ENCODE results near the gene PPP4R1.
"Not testable (repeated sequence)": the region's sequence is repeated elsewhere in the genome, so short reads cannot be mapped to it uniquely, and the experiment has no call there.

PPP4R1 gene

DNA sequence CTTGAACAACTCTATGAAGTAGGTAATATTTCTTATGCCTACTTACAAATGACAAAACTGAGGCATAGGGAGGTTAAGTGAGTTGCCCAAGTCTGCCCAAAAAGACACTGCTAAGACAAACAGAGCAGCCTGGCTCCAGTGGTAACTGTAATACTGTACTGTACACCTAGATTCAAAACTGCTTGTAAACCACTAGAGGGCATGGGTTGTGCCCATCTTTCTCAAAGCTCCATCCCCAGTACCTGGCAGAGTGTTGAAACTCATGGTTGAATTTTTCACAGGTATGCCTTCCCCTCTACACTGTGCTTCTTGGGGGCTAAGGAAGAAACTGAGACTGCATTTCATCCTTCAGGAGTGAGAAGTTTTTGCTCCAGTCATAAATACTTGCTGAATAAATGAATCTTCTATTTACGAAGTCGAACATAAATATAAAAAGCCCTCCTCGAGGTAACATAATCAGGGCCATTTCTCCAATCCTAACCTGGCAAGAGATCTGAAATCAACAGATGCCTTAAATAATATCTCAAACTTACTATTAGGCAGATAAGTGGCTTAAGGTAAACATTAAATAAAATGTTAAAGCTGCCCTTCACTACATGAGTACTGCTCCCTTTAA, 2.0 kb downstream of the PPP4R1 start:
- ChIA-PET POLR2A (no interaction called here), CTCF (interaction anchor here (0.8 to 1.3 kb wide), 3 partner anchors 12 to 13 kb away, joined by 3 read pairs; no protein-coding TSS in a partner anchor)
- no peak for TF ChIP-seq FOXA1 (IDR thresholded peaks at IDR 0.05)
- TF ChIP-seq BHLHE40 (IDR thresholded peaks at IDR 0.05; ENCODE audit: borderline replicate concordance): no peak
- TF ChIP-seq HDGF (IDR thresholded peaks at IDR 0.05; ENCODE audit: borderline replicate concordance): no peak
- TF ChIP-seq, protein P1, sequence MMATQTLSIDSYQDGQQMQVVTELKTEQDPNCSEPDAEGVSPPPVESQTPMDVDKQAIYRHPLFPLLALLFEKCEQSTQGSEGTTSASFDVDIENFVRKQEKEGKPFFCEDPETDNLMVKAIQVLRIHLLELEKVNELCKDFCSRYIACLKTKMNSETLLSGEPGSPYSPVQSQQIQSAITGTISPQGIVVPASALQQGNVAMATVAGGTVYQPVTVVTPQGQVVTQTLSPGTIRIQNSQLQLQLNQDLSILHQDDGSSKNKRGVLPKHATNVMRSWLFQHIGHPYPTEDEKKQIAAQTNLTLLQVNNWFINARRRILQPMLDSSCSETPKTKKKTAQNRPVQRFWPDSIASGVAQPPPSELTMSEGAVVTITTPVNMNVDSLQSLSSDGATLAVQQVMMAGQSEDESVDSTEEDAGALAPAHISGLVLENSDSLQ (IDR thresholded peaks at IDR 0.05): no peak
- TF ChIP-seq TARDBP (IDR thresholded peaks at IDR 0.05): no peak
- no peak for TF ChIP-seq FOXM1 (IDR thresholded peaks at IDR 0.05; ENCODE audit: borderline replicate concordance)
- TF ChIP-seq CTBP1 (IDR thresholded peaks at IDR 0.05; ENCODE audit: borderline replicate concordance): no peak
- TF ChIP-seq FOXK2 (IDR thresholded peaks at IDR 0.05): no peak
- no peak for TF ChIP-seq LEF1 (IDR thresholded peaks at IDR 0.05; ENCODE audit: borderline replicate concordance)
- no peak for TF ChIP-seq ZNF384 (IDR thresholded peaks at IDR 0.05)
- DNase-seq (ENCODE audit: extremely low spot score): peak; percentile 27

DNA sequence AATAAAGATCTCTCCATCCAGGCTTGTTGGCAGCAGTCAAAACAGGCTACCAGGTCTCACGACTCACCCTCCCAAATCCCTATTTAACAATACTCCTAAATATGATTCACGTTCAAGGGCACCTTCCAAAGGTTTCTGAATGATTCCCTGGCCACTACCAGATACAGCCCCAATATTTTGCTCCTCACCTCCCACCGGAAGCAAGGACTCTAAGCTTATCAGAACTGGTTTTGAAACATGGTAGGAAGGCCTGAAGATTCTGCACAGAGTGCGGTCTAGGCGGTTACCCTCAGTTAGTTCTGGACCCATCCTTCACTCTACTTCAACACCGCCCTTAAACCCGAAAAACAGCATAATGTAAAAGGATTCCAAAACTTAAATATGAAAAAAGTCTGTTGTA, 5.2 kb downstream of the PPP4R1 start:
- TF ChIP-seq FOXK2 (IDR thresholded peaks at IDR 0.05): no peak
- TF ChIP-seq LEF1 (IDR thresholded peaks at IDR 0.05; ENCODE audit: borderline replicate concordance): no peak
- TF ChIP-seq ARNT (IDR thresholded peaks at IDR 0.05): no peak
- no peak for TF ChIP-seq FOXA1 (IDR thresholded peaks at IDR 0.05)
- TF ChIP-seq FOXM1 (IDR thresholded peaks at IDR 0.05; ENCODE audit: borderline replicate concordance): no peak
- TF ChIP-seq BHLHE40 (IDR thresholded peaks at IDR 0.05; ENCODE audit: borderline replicate concordance): no peak
- TF ChIP-seq ZNF384 (IDR thresholded peaks at IDR 0.05): no peak
- no peak for TF ChIP-seq NFRKB (IDR thresholded peaks at IDR 0.05)
- no peak for TF ChIP-seq SP1 (IDR thresholded peaks at IDR 0.05)
- TF ChIP-seq HDGF (IDR thresholded peaks at IDR 0.05; ENCODE audit: borderline replicate concordance): no peak
- TF ChIP-seq TARDBP (IDR thresholded peaks at IDR 0.05): no peak
- TF ChIP-seq, protein P1 (IDR thresholded peaks at IDR 0.05): no peak
- TF ChIP-seq CTBP1 (IDR thresholded peaks at IDR 0.05; ENCODE audit: borderline replicate concordance): no peak
- no peak for TF ChIP-seq ELF4 (IDR thresholded peaks at IDR 0.05)
- no peak for TF ChIP-seq SUZ12 (IDR thresholded peaks at IDR 0.05)
- no peak for TF ChIP-seq L3MBTL2 (conservative IDR thresholded peaks at IDR 0.05)
- ChIA-PET POLR2A (no interaction called here), CTCF (no interaction called here)
- no peak for DNase-seq (ENCODE audit: extremely low spot score)

DNA sequence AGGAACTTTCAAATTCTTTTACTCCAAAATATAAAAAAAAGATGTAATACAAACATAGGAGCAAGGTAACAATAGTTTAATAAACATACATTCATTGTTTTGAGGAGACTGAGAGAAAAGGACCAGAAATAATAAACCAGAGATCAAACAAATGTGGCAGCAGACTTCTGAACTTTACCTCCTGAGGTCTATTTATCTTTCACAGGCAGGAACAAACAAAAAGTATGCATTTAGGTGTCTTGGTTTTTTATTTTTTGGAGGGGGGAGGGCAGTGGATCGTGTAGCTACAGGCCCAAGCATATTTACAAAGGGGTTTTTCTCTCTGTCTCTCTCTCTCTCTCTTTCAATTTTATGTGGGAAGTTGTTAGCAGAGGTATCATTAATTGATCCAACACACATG, 5.6 kb downstream of the PPP4R1 start:
- POLR2A ChIA-PET: no interaction called here
- DNase-seq (ENCODE audit: extremely low spot score): no peak
- TF ChIP-seq SUZ12 (IDR thresholded peaks at IDR 0.05): no peak
- TF ChIP-seq HDGF (IDR thresholded peaks at IDR 0.05; ENCODE audit: borderline replicate concordance): no peak
- TF ChIP-seq NFRKB (IDR thresholded peaks at IDR 0.05): no peak
- no peak for TF ChIP-seq LEF1 (IDR thresholded peaks at IDR 0.05; ENCODE audit: borderline replicate concordance)
- TF ChIP-seq L3MBTL2 (conservative IDR thresholded peaks at IDR 0.05): no peak
- TF ChIP-seq, protein P1 (IDR thresholded peaks at IDR 0.05): no peak
- TF ChIP-seq FOXA1 (IDR thresholded peaks at IDR 0.05): no peak
- no peak for TF ChIP-seq ELF4 (IDR thresholded peaks at IDR 0.05)
- no peak for TF ChIP-seq ARNT (IDR thresholded peaks at IDR 0.05)
- no peak for TF ChIP-seq FOXK2 (IDR thresholded peaks at IDR 0.05)
- TF ChIP-seq CTBP1 (IDR thresholded peaks at IDR 0.05; ENCODE audit: borderline replicate concordance): no peak
- no peak for TF ChIP-seq SP1 (IDR thresholded peaks at IDR 0.05)
- no peak for TF ChIP-seq BHLHE40 (IDR thresholded peaks at IDR 0.05; ENCODE audit: borderline replicate concordance)
- TF ChIP-seq TARDBP (IDR thresholded peaks at IDR 0.05): no peak
- CTCF ChIA-PET: no interaction called here

DNA sequence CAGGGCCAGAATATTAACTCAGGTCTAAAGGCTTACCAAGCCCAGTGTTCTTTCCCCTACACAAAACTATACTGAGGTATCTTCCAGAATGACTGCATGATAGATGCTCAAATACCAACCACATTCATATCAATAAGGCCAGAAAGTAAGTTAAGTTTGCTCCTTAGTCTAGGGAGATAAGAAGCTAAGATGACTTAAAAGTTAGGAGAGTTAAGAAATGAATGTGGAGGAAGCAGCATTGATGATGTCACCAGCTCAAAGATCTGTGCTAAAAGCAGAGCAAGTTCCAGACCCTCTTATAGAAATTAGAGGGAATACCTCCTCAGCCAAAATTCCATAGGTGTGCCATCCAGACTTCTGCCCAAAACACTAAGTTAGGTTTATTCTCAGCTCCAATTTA, 6.1 kb downstream of the PPP4R1 start:
- CTCF ChIA-PET: no interaction called here
- DNase-seq (ENCODE audit: extremely low spot score): no peak
- POLR2A ChIA-PET: no interaction called here
- TF ChIP-seq ARNT (IDR thresholded peaks at IDR 0.05) (no peak), CTBP1 (IDR thresholded peaks at IDR 0.05; ENCODE audit: borderline replicate concordance) (no peak), ZNF384 (IDR thresholded peaks at IDR 0.05) (no peak), ELF4 (IDR thresholded peaks at IDR 0.05) (no peak), SP1 (IDR thresholded peaks at IDR 0.05) (no peak), FOXM1 (IDR thresholded peaks at IDR 0.05; ENCODE audit: borderline replicate concordance) (no peak), HDGF (IDR thresholded peaks at IDR 0.05; ENCODE audit: borderline replicate concordance) (no peak), L3MBTL2 (conservative IDR thresholded peaks at IDR 0.05) (no peak), LEF1 (IDR thresholded peaks at IDR 0.05; ENCODE audit: borderline replicate concordance) (no peak), SUZ12 (IDR thresholded peaks at IDR 0.05) (no peak), TARDBP (IDR thresholded peaks at IDR 0.05) (no peak), NFRKB (IDR thresholded peaks at IDR 0.05) (no peak)

DNA sequence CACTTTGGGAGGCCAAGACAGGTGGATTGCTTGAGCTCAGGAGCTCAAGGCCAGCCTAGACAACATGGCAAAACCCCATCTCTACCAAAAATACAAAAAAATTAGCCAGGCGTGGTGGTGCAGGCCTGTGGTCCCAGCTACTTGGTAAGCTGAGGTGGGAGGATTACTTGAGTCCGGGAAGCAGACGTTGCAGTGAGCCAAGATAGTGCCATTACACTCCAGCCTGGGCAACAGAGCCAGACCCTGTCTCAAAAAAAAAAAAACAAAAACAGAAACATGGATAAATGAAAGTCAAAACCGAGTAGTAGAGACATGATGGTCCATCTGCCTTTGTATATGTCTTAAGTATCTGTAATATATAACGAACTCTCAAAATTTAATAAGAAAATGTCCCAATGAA, 7.2 kb downstream of the PPP4R1 start:
- CTCF ChIA-PET; DNase-seq (ENCODE audit: extremely low spot score); POLR2A ChIA-PET: not testable (repeated sequence)

DNA sequence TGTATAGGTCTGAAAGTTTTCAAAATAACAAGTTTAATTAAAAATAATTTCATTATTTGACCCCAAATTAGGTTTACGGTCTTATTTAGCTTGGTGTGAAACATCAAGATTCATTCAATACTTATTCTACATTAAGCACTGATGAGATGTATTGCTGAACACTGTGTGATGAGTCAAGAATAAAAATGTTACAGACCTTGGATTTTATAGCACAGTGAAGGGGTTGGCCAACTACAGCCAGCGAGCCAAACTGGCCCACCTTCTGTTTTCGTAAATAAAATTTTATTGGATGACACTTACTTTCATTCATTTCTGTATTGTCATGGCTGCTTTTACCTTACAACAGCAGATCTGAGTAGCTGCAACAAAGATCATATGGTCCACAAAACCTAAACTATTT, 8.3 kb downstream of the PPP4R1 start:
- ChIA-PET CTCF (no interaction called here), POLR2A (no interaction called here)
- no peak for DNase-seq (ENCODE audit: extremely low spot score)
- TF ChIP-seq ELF4 (IDR thresholded peaks at IDR 0.05) (no peak), FOXA1 (IDR thresholded peaks at IDR 0.05) (no peak), HDGF (IDR thresholded peaks at IDR 0.05; ENCODE audit: borderline replicate concordance) (no peak), BHLHE40 (IDR thresholded peaks at IDR 0.05; ENCODE audit: borderline replicate concordance) (no peak), FOXM1 (IDR thresholded peaks at IDR 0.05; ENCODE audit: borderline replicate concordance) (no peak), LEF1 (IDR thresholded peaks at IDR 0.05; ENCODE audit: borderline replicate concordance) (no peak), CTBP1 (IDR thresholded peaks at IDR 0.05; ENCODE audit: borderline replicate concordance) (no peak), SP1 (IDR thresholded peaks at IDR 0.05) (no peak), TARDBP (IDR thresholded peaks at IDR 0.05) (no peak), FOXK2 (IDR thresholded peaks at IDR 0.05) (no peak), L3MBTL2 (conservative IDR thresholded peaks at IDR 0.05) (no peak), SUZ12 (IDR thresholded peaks at IDR 0.05) (no peak), ZNF384 (IDR thresholded peaks at IDR 0.05) (no peak), NFRKB (IDR thresholded peaks at IDR 0.05) (no peak)

All from HEK293T (cell line).